SK-N-SH treated with all-trans-retinoic acid at 6 μM for 48 hours (cell line): ENCODE measurements around the gene DEAF1.

ENCODE experiments used
- ATAC-seq: fragments of 200-7000 bp; cut with Tn5 transposase; 3 replicates; pipeline ENCODE4 v1.9.1; 2020; ENCODE audit warnings: mild to moderate bottlenecking, moderate library complexity
- ARNTL ChIP-seq: fragments of 450-650 bp; formaldehyde crosslinking; IDR thresholded peaks from 2 replicates; pipeline ENCODE4 v1.5.0; 2020; ENCODE audit warnings: low read depth, mild to moderate bottlenecking, moderate library complexity, borderline replicate concordance
- BACH2 ChIP-seq: fragments of 250-450 bp; sonication (Bioruptor Pico); IDR thresholded peaks from 2 replicates; pipeline ENCODE4 v1.9.0; 2021; ENCODE audit warnings: mild to moderate bottlenecking, borderline replicate concordance
- CSDC2 ChIP-seq: fragments of 250-450 bp; sonication (Bioruptor Pico); IDR thresholded peaks from 2 replicates; pipeline ENCODE4 v1.5.0; 2020; ENCODE audit warnings: mild to moderate bottlenecking, moderate library complexity
- ESRRG ChIP-seq: fragments of 250-450 bp; sonication (Bioruptor Pico); IDR thresholded peaks from 2 replicates; pipeline ENCODE4 v1.6.1; 2021; ENCODE audit warnings: mild to moderate bottlenecking
- GLIS3 ChIP-seq: fragments of 250-450 bp; sonication (Bioruptor Pico); IDR thresholded peaks from 2 replicates; pipeline ENCODE4 v1.5.0; 2020; ENCODE audit warnings: mild to moderate bottlenecking, moderate library complexity
- ISL1 ChIP-seq: fragments of 250-450 bp; sonication (Bioruptor Pico); IDR thresholded peaks from 2 replicates; pipeline ENCODE4 v2.1.2; 2022; ENCODE audit warnings: mild to moderate bottlenecking, moderate library complexity
- POU6F1 ChIP-seq: fragments of 250-450 bp; sonication (Bioruptor Pico); IDR thresholded peaks from 2 replicates; pipeline ENCODE4 v1.8.0; 2021; ENCODE audit warnings: low read depth, mild to moderate bottlenecking, moderate library complexity, borderline replicate concordance
- PPARA ChIP-seq: fragments of 250-450 bp; sonication (Bioruptor Pico); IDR thresholded peaks from 2 replicates; pipeline ENCODE4 v1.5.0; 2020; ENCODE audit warnings: mild to moderate bottlenecking, borderline replicate concordance
- RARB ChIP-seq: fragments of 250-450 bp; sonication (Bioruptor Pico); IDR thresholded peaks from 2 replicates; pipeline ENCODE4 v1.8.0; 2021; ENCODE audit warnings: mild to moderate bottlenecking, moderate library complexity
- SNAI2 ChIP-seq: fragments of 250-450 bp; sonication (Bioruptor Pico); IDR thresholded peaks from 2 replicates; pipeline ENCODE4 v1.5.0; 2020; ENCODE audit warnings: mild to moderate bottlenecking, moderate library complexity
- TCF4 ChIP-seq: fragments of 250-450 bp; sonication (Bioruptor Pico); IDR thresholded peaks from 2 replicates; pipeline ENCODE4 v1.8.0; 2021; ENCODE audit warnings: mild to moderate bottlenecking, moderate library complexity, borderline replicate concordance
- TOX ChIP-seq: fragments of 250-450 bp; sonication (Bioruptor Pico); IDR thresholded peaks from 2 replicates; pipeline ENCODE4 v1.8.0; 2021; ENCODE audit warnings: mild to moderate bottlenecking, moderate library complexity, borderline replicate concordance
- ZC3H10 ChIP-seq: fragments of 250-450 bp; sonication (Bioruptor Pico); IDR thresholded peaks from 2 replicates; pipeline ENCODE4 v1.5.1; 2021; ENCODE audit warnings: mild to moderate bottlenecking, moderate library complexity
- ZFP3 ChIP-seq: fragments of 250-450 bp; sonication (Bioruptor Pico); IDR thresholded peaks from 2 replicates; pipeline ENCODE4 v1.5.0; 2020; ENCODE audit warnings: mild to moderate bottlenecking, moderate library complexity
- ZNF565 ChIP-seq: fragments of 450-650 bp; formaldehyde crosslinking; conservative IDR thresholded peaks from 2 replicates; pipeline ENCODE4 v1.5.0; 2020; ENCODE audit warnings: low read depth, mild to moderate bottlenecking, moderate library complexity
- ZNF70 ChIP-seq: fragments of 450-650 bp; formaldehyde crosslinking; IDR thresholded peaks from 2 replicates; pipeline ENCODE4 v1.5.0; 2020; ENCODE audit warnings: mild to moderate bottlenecking, moderate library complexity
- TF ChIP-seq, protein P1 (sequence below): fragments of 250-450 bp; sonication (Bioruptor Pico); IDR thresholded peaks from 2 replicates; pipeline ENCODE4 v1.8.0; 2020; ENCODE audit warnings: mild to moderate bottlenecking, moderate library complexity, borderline replicate concordance
- TF ChIP-seq, protein P2 (sequence below): fragments of 250-450 bp; sonication (Bioruptor Pico); IDR thresholded peaks from 2 replicates; pipeline ENCODE4 v1.5.1; 2020; ENCODE audit warnings: low read depth, mild to moderate bottlenecking, moderate library complexity
- TF ChIP-seq, protein P3 (sequence below): fragments of 250-450 bp; sonication (Bioruptor Pico); IDR thresholded peaks from 2 replicates; pipeline ENCODE4 v1.5.0; 2020; ENCODE audit warnings: mild to moderate bottlenecking, moderate library complexity
- TF ChIP-seq, protein P4 (sequence below): fragments of 250-450 bp; sonication (Bioruptor Pico); IDR thresholded peaks from 2 replicates; pipeline ENCODE4 v1.5.1; 2021; ENCODE audit warnings: mild to moderate bottlenecking, moderate library complexity

DEAF1 gene

DNA sequence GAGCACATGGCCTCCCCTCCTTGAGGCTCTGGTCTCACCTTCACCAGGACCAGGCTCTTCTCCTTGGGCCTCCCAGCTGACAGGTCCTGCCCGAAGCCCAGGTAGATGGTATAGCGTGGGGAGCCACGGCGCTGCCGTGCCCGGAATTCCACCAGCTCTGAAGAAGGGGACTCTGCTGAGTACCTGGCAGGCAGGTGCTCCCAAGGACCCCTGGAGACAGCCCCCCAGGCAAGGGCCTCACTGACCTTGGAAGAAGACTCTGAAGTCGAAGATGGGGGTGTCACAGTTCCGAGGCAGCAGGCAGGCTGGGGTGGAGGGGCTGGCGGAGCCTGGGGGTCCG is 82.1 kb downstream of the DEAF1 start:
- ATAC-seq = no peak
- no peak for TF ChIP-seq ARNTL (CRISPR knock-in tag)
- TF ChIP-seq TOX = no peak
- TF ChIP-seq, protein P1, sequence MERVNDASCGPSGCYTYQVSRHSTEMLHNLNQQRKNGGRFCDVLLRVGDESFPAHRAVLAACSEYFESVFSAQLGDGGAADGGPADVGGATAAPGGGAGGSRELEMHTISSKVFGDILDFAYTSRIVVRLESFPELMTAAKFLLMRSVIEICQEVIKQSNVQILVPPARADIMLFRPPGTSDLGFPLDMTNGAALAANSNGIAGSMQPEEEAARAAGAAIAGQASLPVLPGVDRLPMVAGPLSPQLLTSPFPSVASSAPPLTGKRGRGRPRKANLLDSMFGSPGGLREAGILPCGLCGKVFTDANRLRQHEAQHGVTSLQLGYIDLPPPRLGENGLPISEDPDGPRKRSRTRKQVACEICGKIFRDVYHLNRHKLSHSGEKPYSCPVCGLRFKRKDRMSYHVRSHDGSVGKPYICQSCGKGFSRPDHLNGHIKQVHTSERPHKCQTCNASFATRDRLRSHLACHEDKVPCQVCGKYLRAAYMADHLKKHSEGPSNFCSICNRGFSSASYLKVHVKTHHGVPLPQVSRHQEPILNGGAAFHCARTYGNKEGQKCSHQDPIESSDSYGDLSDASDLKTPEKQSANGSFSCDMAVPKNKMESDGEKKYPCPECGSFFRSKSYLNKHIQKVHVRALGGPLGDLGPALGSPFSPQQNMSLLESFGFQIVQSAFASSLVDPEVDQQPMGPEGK (CRISPR knock-in tag) = no peak
- TF ChIP-seq GLIS3 (CRISPR knock-in tag) = no peak
- TF ChIP-seq ZFP3 = no peak
- TF ChIP-seq, protein P2, sequence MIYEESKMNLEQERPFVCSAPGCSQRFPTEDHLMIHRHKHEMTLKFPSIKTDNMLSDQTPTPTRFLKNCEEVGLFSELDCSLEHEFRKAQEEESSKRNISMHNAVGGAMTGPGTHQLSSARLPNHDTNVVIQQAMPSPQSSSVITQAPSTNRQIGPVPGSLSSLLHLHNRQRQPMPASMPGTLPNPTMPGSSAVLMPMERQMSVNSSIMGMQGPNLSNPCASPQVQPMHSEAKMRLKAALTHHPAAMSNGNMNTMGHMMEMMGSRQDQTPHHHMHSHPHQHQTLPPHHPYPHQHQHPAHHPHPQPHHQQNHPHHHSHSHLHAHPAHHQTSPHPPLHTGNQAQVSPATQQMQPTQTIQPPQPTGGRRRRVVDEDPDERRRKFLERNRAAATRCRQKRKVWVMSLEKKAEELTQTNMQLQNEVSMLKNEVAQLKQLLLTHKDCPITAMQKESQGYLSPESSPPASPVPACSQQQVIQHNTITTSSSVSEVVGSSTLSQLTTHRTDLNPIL (CRISPR knock-in tag) = no peak
- TF ChIP-seq, protein P3, sequence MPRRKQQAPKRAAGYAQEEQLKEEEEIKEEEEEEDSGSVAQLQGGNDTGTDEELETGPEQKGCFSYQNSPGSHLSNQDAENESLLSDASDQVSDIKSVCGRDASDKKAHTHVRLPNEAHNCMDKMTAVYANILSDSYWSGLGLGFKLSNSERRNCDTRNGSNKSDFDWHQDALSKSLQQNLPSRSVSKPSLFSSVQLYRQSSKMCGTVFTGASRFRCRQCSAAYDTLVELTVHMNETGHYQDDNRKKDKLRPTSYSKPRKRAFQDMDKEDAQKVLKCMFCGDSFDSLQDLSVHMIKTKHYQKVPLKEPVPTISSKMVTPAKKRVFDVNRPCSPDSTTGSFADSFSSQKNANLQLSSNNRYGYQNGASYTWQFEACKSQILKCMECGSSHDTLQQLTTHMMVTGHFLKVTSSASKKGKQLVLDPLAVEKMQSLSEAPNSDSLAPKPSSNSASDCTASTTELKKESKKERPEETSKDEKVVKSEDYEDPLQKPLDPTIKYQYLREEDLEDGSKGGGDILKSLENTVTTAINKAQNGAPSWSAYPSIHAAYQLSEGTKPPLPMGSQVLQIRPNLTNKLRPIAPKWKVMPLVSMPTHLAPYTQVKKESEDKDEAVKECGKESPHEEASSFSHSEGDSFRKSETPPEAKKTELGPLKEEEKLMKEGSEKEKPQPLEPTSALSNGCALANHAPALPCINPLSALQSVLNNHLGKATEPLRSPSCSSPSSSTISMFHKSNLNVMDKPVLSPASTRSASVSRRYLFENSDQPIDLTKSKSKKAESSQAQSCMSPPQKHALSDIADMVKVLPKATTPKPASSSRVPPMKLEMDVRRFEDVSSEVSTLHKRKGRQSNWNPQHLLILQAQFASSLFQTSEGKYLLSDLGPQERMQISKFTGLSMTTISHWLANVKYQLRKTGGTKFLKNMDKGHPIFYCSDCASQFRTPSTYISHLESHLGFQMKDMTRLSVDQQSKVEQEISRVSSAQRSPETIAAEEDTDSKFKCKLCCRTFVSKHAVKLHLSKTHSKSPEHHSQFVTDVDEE (CRISPR knock-in tag) = no peak
- TF ChIP-seq BACH2 (CRISPR knock-in tag) = no peak
- TF ChIP-seq ZNF565 (CRISPR knock-in tag) = no peak
- no peak for TF ChIP-seq ZC3H10
- TF ChIP-seq SNAI2 (CRISPR knock-in tag) = no peak
- TF ChIP-seq ESRRG (CRISPR knock-in tag) = no peak
- no peak for TF ChIP-seq ISL1 (CRISPR knock-in tag)
- TF ChIP-seq POU6F1 (CRISPR knock-in tag) = no peak
- TF ChIP-seq, protein P4, sequence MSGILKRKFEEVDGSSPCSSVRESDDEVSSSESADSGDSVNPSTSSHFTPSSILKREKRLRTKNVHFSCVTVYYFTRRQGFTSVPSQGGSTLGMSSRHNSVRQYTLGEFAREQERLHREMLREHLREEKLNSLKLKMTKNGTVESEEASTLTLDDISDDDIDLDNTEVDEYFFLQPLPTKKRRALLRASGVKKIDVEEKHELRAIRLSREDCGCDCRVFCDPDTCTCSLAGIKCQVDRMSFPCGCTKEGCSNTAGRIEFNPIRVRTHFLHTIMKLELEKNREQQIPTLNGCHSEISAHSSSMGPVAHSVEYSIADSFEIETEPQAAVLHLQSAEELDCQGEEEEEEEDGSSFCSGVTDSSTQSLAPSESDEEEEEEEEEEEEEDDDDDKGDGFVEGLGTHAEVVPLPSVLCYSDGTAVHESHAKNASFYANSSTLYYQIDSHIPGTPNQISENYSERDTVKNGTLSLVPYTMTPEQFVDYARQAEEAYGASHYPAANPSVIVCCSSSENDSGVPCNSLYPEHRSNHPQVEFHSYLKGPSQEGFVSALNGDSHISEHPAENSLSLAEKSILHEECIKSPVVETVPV (CRISPR knock-in tag) = no peak
- TF ChIP-seq TCF4 (CRISPR knock-in tag) = no peak
- no peak for TF ChIP-seq RARB (CRISPR knock-in tag)
- no peak for TF ChIP-seq PPARA
- no peak for TF ChIP-seq CSDC2 (CRISPR knock-in tag)

DNA sequence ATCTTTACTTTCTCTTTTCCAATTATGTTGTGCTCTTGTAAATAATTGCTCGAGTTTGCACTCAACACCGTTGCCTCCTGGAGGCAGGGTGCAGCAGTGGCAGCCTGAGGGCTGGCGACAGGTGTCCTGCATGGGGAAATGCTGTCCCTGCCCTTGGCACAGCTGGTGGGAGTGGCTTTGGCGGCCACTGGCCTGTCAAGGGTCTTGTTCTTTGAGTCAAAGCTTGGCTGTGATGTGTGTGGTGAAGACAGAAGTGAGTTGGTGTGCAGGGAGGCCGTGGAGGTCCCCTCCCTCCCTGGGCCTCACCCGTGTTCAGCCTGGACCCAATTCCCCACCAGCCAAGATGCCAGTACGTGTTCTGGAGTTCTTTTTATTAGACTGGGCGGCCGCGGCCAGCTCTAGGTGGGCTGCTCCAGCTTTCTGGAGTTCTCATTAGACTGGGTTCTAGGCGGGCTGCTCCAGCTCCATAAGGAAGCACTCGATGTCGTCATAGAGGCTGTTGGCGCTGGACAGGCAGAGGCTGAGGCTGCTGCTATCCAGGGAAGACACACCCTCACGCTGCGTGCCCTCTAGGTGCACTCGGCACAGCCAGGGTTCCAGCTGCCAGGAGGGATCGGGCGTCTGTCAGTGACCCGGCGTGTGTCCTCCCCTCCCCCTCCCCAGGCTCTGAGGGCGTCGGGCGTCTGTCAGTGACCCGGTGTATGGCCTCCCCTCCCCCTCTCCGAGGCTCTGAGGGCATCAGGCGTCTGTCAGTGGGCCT is 82.6 kb downstream of the DEAF1 start:
- ATAC-seq = no peak
- TF ChIP-seq TCF4 (CRISPR knock-in tag) (no peak), ZNF70 (CRISPR knock-in tag) (no peak), ESRRG (CRISPR knock-in tag) (no peak), RARB (CRISPR knock-in tag) (no peak), BACH2 (CRISPR knock-in tag) (no peak)
- TF ChIP-seq, protein P2 (CRISPR knock-in tag) = no peak
- TF ChIP-seq, protein P4 (CRISPR knock-in tag) = no peak
